Measurements from ENCODE around the gene SAMD7. TPM values are rescaled to one million over a fixed set of nuclear protein-coding genes. Genes with fewer than 3 reads are reported as not detected.

SAMD7 gene
- polyA plus RNA-seq, 1 donor (not counting 4 experiments of a cell fraction or from before 2014, with no cell fraction given), result not detected

GRCh38 chr3:169907944-169908343 lies 3.4 kb upstream of the SAMD7 start:
- H3K9ac ChIP-seq (ENCODE audit: control insufficient read depth, extremely low read depth, insufficient read depth, low read length), result no peak overlapping the region
- no peak for TF ChIP-seq EZH2 (IDR thresholded peaks at IDR 0.05; ENCODE audit: low read length)
- TF ChIP-seq, protein P1, sequence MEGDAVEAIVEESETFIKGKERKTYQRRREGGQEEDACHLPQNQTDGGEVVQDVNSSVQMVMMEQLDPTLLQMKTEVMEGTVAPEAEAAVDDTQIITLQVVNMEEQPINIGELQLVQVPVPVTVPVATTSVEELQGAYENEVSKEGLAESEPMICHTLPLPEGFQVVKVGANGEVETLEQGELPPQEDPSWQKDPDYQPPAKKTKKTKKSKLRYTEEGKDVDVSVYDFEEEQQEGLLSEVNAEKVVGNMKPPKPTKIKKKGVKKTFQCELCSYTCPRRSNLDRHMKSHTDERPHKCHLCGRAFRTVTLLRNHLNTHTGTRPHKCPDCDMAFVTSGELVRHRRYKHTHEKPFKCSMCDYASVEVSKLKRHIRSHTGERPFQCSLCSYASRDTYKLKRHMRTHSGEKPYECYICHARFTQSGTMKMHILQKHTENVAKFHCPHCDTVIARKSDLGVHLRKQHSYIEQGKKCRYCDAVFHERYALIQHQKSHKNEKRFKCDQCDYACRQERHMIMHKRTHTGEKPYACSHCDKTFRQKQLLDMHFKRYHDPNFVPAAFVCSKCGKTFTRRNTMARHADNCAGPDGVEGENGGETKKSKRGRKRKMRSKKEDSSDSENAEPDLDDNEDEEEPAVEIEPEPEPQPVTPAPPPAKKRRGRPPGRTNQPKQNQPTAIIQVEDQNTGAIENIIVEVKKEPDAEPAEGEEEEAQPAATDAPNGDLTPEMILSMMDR (optimal IDR thresholded peaks at IDR 0.05 in 1 of 3, IDR thresholded peaks at IDR 0.05 in 1 of 3, conservative IDR thresholded peaks at IDR 0.05 in 1 of 3; ENCODE audit: extremely low read depth in 1 of 3, insufficient read depth in 2 of 3, low read length in 3 of 3), result no peak
- no peak for DNase-seq (ENCODE audit: low read depth, low spot score)
- H3K9me1 ChIP-seq (ENCODE audit: control insufficient read depth, extremely low read depth, insufficient read depth, low read length), result no peaks in the 10 kb centered on the region
- no peaks in the 10 kb centered on the region for H3K79me2 ChIP-seq (ENCODE audit: control insufficient read depth, insufficient read depth, low read length)
- no peaks in the 10 kb centered on the region for H3K27me3 ChIP-seq (ENCODE audit: control insufficient read depth, extremely low read depth, insufficient read depth, low read length)
- H3K27ac ChIP-seq (ENCODE audit: control insufficient read depth, insufficient read depth, low read length), result no peak overlapping the region
- H4K20me1 ChIP-seq (ENCODE audit: control insufficient read depth, extremely low read depth, insufficient read depth, low read length), result no peaks in the 10 kb centered on the region
- H3K36me3 ChIP-seq (ENCODE audit: control insufficient read depth in 2 of 2, extremely low read depth in 1 of 2, insufficient read depth in 2 of 2, low read length in 2 of 2), result no peaks in the 10 kb centered on the region
- H2AFZ ChIP-seq (ENCODE audit: control insufficient read depth, low read length), result no peak overlapping the region
- dilution Hi-C loops (cut with MboI; ENCODE audit: extremely low pct_ligation_motif_present, low sequenced_read_pairs), result no loop called here
- no peak overlapping the region for H3K4me3 ChIP-seq (ENCODE audit: control insufficient read depth in 2 of 3, extremely low read depth in 1 of 3, insufficient read depth in 2 of 3, low read depth in 1 of 3, low read length in 3 of 3)
- H3K4me2 ChIP-seq (ENCODE audit: control insufficient read depth, extremely low read depth, insufficient read depth, low read depth, low read length), result no peak overlapping the region
- no peaks in the 10 kb centered on the region for H3K9me3 ChIP-seq (ENCODE audit: control insufficient read depth, low read depth, low read length)
- H3K4me1 ChIP-seq (ENCODE audit: control insufficient read depth, extremely low read depth, insufficient read depth, low read length), result no peaks in the 10 kb centered on the region
- no peak for FAIRE-seq

DNA sequence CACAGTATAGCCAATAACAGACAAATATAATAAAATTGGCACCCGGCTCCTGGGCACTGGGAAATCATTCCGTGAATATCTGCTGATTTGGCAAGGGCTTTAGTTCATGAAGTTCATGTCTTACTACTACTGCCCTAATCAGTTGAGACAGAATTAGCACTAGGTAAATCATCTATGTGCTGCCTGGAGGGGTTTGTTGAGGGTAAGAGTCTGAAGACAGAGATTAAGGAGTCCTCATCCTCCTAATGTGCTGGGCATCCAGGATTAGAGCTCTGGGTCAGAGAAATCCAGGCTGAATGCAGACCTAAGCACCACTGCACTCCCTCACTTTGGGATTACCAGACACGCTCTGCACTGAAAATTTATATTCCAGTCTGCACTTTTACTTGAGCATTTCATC lies 2.0 kb downstream of the SAMD7 start:
- Histone ChIP-seq H3K27me3 (ENCODE audit: control insufficient read depth, extremely low read depth, insufficient read depth, low read length) (no peaks in the 10 kb centered on the region), H3K4me2 (ENCODE audit: control insufficient read depth, extremely low read depth, insufficient read depth, low read depth, low read length) (no peak overlapping the region), H4K20me1 (ENCODE audit: control insufficient read depth, extremely low read depth, insufficient read depth, low read length) (no peaks in the 10 kb centered on the region), H3K27ac (ENCODE audit: control insufficient read depth, insufficient read depth, low read length) (no peak overlapping the region), H3K9ac (ENCODE audit: control insufficient read depth, extremely low read depth, insufficient read depth, low read length) (no peak overlapping the region), H3K9me3 (ENCODE audit: control insufficient read depth, low read depth, low read length) (no peaks in the 10 kb centered on the region), H3K4me3 (ENCODE audit: control insufficient read depth in 2 of 3, extremely low read depth in 1 of 3, insufficient read depth in 2 of 3, low read depth in 1 of 3, low read length in 3 of 3) (no peak overlapping the region), H2AFZ (ENCODE audit: control insufficient read depth, low read length) (no peak overlapping the region), H3K4me1 (ENCODE audit: control insufficient read depth, extremely low read depth, insufficient read depth, low read length) (no peaks in the 10 kb centered on the region), H3K79me2 (ENCODE audit: control insufficient read depth, insufficient read depth, low read length) (no peaks in the 10 kb centered on the region), H3K36me3 (ENCODE audit: control insufficient read depth in 2 of 2, extremely low read depth in 1 of 2, insufficient read depth in 2 of 2, low read length in 2 of 2) (no peaks in the 10 kb centered on the region), H3K9me1 (ENCODE audit: control insufficient read depth, extremely low read depth, insufficient read depth, low read length) (no peaks in the 10 kb centered on the region)
- FAIRE-seq (no peak), DNase-seq (ENCODE audit: low read depth, low spot score) (no peak)
- dilution Hi-C loops (cut with MboI; ENCODE audit: extremely low pct_ligation_motif_present, low sequenced_read_pairs), result no loop called here
- no peak for TF ChIP-seq EZH2 (IDR thresholded peaks at IDR 0.05; ENCODE audit: low read length)
- TF ChIP-seq, protein P1 (optimal IDR thresholded peaks at IDR 0.05 in 1 of 3, IDR thresholded peaks at IDR 0.05 in 1 of 3, conservative IDR thresholded peaks at IDR 0.05 in 1 of 3; ENCODE audit: extremely low read depth in 1 of 3, insufficient read depth in 2 of 3, low read length in 3 of 3), result no peak
